GM12801 (cell line): Measurements from ENCODE around the gene AMACR.

ENCODE experiments used
- CTCF ChIP-seq: IDR thresholded peaks from one replicate; pipeline ENCODE4 v1.5.1; 2011; ENCODE audit warnings: control low read depth; ENCODE audit not compliant: insufficient read length; ENCODE audit errors: extremely low read depth

The AMACR gene

GRCh38 chr5:34021334-34021733, 13.5 kb upstream of the AMACR start:
- no peak for TF ChIP-seq CTCF

- no peak for TF ChIP-seq CTCF
Measured at GRCh38 chr5:34020726-34021125, 12.9 kb upstream of the AMACR start.

GRCh38 chr5:34017254-34017653, 9.4 kb upstream of the AMACR start:
- no peak for TF ChIP-seq CTCF

GRCh38 chr5:34016750-34017149, 8.9 kb upstream of the AMACR start:
- no peak for TF ChIP-seq CTCF

GRCh38 chr5:34016222-34016621, 8.4 kb upstream of the AMACR start:
- no peak for TF ChIP-seq CTCF

- no peak for TF ChIP-seq CTCF
Measured at GRCh38 chr5:34015120-34015822, 7.4 kb upstream of the AMACR start.

- no peak for TF ChIP-seq CTCF
Measured at GRCh38 chr5:34014626-34015025, 6.8 kb upstream of the AMACR start.
